DMS79 treated with DMSO at 0.1 percent for 48 hours (cell line): ENCODE results near the gene C1orf74.
"Not testable (repeated sequence)": the region's sequence is repeated elsewhere in the genome, so short reads cannot be mapped to it uniquely, and the experiment has no call there.

Experiments
- DNase-seq: peaks from one replicate; lab custom pipeline; 2025; lab: John Stamatoyannopoulos, UW

The C1orf74 gene

GRCh38 chr1:209805875-209806760, 21.8 kb upstream of the C1orf74 start, which contains the start of gene IRF6:
Gene IRF6, minus strand, starts transcription at chr1:209806142. Its CDS starts 4,729 bp downstream, at chr1:209801413.
- DNase-seq = peak; percentile 94

DNA sequence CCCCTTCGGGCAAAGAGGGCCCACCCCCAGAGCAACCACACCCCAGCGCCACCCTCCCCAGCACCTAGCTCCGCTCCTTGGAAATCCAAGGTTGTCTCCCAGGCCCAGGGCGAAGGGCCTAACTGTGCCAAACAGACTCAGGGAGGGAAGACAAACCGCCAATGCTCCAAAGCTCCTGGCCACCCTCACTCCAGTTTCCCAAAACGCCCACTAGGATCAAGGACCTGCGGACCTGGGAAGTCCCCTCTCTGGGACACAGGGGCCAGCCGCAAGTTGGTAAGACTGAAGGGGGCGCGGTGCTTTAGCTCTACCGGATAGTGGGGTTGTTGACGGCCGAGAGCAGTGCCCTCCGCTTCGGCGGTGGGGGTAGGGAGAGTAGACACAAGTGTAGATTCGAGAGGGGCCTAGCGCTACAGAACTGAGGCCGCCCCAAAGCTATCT, 21.0 kb upstream of the C1orf74 start:
- no peak for DNase-seq

DNA sequence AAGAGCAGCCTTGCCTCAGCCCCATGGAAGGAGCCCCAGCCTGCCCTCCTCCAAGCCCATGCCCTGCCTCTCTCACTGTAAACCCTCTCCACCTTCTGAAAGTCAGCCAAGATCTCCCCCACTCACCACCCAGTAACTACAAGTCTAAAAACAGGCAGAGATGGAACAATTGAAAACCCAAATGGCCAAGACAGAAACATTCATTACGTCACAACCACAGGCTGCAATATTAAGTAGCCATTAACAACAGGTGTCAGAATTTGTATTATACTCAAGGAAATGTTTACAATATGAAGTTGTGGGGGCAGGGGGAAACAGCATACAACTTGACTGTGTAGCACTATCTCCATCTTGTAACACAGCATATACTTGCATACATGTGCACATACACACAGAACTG, 19.2 kb upstream of the C1orf74 start:
- DNase-seq = peak; percentile 21

DNA sequence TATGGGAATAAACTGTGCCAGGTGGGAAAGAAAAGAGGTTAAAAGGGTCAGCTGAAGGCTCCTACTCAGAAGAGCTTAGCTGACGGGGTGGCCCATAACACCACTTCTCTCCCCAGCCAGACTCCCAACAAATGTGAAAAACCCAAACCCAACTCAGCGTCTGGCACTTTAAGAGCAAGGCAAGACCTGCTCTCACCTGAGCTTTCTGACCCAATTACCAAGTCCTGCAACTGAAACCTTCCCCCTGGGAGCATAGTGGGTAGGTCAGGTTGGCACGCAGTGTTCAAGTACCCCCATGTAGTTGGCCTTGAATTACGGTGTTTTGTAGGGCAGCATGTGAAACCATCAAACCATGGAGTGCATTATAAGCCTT, 18.4 kb upstream of the C1orf74 start:
- no peak for DNase-seq

- DNase-seq = no peak
Observed at GRCh38 chr1:209802117-209802779, 17.9 kb upstream of the C1orf74 start.

- DNase-seq = no peak
Observed at GRCh38 chr1:209800984-209801834, 16.9 kb upstream of the C1orf74 start.

- no peak for DNase-seq
Observed at GRCh38 chr1:209797978-209798639, 13.8 kb upstream of the C1orf74 start.

GRCh38 chr1:209793711-209794110, 9.4 kb upstream of the C1orf74 start:
- not testable (repeated sequence) for DNase-seq

GRCh38 chr1:209791920-209792319, 7.6 kb upstream of the C1orf74 start:
- DNase-seq = no peak

DNA sequence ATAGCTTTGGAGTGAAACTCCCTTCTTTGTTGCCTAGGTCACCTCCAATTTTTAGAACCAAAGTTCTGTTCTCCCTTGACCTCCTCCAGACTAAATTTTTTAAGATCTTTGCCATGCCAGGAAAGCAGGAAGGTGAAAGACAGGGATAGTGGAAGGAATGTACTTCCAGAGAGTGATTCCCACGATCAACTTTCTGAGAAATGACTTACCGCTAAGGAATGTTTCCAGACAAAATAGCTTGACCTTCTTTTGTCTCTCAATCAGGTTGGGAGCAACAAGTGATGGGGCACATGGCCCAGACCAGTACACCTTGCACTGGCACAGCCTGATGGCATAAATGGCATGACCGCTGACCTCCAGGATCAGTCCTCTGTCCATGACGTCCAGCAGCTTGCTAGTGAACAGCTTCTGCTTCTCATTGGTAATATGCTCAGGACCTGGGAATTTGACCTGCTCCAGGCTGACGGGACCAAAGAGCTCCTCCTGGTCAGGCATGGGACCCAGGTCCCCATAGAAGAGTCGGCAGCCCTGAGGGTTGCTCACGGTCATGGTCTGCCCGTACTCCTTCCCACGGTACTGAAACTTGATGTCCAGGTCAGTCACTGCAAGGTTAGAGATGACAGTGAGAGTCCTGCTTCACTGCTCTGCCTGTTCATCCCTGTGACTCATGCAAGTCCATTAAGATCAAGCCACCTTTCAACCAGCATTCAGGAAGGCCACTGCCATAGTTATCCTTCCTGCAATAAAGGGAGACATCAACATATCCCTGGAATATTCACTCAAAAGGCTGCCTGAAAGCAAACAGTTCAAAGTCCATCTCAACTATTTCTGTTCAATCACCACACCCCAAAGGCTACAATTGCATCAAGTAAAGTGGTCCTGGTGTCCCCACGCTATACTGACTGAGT, 6.2 kb upstream of the C1orf74 start:
- DNase-seq = no peak

- DNase-seq = no peak
Observed at GRCh38 chr1:209789245-209789644, 4.9 kb upstream of the C1orf74 start.

DNA sequence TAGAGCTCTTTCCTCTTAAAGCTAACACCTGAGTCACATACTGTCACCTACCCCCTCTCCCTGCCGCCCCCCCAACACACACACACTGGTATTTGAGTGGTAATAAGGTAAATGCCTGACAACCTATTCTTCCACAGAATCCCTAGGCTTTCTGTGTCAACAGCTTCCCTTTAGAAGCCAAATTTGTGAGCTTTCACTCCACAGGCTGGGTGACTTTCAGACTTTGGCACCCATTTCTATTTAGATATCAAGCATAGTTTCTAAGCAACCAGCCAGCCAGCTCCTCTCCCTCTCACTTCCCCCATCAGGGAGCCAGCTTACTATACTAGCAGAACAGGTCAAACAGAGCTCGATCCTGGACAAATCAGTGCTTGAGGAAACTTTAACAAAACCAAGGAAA, 3.2 kb upstream of the C1orf74 start:
- DNase-seq = no peak

DNA sequence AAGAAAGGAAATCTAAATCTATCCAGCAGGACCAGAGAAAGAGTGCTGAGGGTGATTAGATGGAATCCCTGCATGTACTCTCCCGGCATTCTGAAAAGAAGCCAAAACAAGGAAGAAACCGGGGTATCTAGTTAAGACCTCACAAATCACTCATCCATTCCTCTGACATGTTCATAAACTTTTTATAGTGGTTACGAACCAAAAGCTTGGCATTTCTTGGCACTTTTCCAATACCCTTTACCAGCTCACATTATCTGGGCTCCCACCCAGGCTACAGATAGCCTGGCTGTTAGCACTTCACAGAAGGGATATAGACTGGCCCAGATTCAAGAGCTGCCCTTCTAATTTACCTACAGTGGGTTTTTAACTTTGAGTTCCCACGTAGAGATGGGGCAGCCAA, 1.8 kb upstream of the C1orf74 start:
- DNase-seq = no peak

DNA sequence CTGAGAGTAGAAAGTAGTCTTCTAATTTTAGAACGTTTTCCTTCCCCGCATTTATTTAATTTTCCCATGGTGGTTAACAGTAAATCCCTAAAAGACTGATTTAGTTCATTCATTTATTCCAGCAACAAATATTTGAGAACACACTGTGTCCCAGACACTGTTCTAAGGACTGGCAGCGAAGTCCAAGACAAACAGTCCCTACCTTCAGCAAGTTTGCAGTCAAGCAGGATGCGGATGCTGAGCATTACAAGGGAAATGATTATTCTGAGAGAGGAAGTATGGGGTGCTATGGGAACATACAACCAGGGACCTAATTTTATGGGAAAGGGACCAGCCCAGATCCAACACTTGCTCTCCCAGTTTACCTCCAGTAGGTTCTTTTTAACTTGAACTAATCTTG, 1.2 kb upstream of the C1orf74 start:
- no peak for DNase-seq

- DNase-seq = no peak
Observed at GRCh38 chr1:209783386-209783785, 973 bp downstream of the C1orf74 start.

- DNase-seq = no peak
Observed at GRCh38 chr1:209780268-209780667, 4.1 kb downstream of the C1orf74 start.

DNA sequence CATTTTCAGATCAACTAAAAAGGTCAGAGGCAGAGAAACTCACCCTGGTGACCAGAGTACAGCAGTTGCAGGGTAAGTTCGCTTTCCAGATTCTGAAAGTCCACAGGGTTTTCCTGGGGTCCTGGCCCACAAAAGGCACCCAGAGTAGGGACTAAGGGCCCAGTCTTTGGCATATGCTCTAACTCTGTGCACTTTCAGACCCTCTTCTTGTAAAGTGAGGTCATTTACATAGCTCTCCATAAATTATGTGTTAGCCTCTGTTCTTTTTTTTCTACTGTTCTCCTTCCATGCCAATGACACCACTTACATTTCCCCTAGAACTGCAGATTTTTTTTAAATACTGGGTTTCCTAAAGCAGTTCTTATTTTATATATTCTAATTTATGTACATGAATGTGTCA, 6.3 kb downstream of the C1orf74 start:
- DNase-seq = no peak

DNA sequence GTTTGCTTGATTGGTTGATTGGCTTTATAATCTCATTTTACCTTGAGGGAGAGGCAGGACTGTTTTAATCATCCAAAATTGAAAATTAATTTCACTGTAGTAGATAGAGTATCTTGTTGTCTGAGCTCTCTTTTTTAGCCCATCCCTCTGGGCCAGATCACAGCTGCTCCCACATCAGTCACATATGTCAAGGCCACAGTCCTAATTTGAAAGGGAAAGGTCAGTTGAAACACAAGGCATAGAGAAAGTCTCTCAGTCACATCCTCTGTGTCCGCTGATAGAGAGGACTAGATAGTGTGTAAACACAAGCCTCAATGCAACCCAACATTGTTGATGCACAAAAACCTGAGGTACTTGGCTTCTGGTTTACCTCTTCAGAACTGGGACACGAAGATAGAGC, 6.8 kb downstream of the C1orf74 start:
- no peak for DNase-seq

GRCh38 chr1:209775678-209776077, 8.7 kb downstream of the C1orf74 start:
- DNase-seq = no peak

DNA sequence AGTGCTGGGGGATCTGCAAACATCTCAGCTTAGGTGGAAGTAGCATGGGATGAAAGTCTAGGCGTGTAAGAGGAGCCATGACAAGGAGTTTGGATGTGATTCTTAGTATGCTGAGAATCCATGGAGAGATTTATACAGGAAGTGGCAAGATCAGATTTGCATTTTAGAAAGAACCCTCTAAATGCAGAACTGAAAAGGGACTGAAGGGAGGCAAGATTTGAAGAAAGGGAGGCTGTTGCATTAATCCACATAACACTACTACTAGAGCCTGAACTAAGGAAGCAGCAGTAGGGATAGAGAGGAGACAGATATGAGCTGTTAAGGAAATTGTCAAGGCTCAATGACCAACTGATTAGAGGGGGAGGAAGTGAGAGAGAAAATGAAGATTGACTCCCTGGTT, 9.8 kb downstream of the C1orf74 start:
- DNase-seq = no peak

DNA sequence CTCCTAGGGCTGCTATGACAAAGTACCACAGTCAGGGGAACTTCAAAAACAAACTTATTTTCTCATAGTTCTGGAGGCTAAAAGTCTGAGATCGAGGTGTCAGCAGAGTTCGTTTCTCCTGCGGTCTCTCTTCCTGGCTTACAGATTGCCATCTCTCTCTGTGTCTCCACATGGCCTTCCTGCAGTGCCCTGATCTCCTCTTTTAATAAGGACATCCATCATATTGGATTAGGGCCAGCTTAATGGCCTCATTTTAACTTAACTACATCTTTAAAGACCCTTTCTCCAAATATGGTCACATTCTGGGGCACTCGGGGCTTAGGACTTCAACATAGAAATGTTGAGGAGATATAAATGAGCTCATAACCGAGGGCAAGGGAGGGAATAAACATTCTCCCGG, 12.2 kb downstream of the C1orf74 start:
- DNase-seq = no peak
